Suprapubic skin (tissue), 4 donors: ENCODE measurements around the gene FUT2.

Experiments used
- CTCF ChIP-seq, 2 donors: fragments of 200-600 bp in 1 of 2; fragments of 450-650 bp in 1 of 2; sonication (generic) in 1 of 2; IDR thresholded peaks; one replicate each; pipeline ENCODE4 v1.5.1; 2016 to 2019; ENCODE audit warnings: antibody characterized with exemption in 2 of 2, mild to moderate bottlenecking in 1 of 2, moderate library complexity in 1 of 2
- EP300 ChIP-seq: sonication (generic); formaldehyde crosslinking; IDR thresholded peaks from one replicate; pipeline ENCODE4 v1.6.1; 2017; ENCODE audit warnings: antibody characterized with exemption
- POLR2A ChIP-seq, 2 donors: fragments of 450-650 bp; IDR thresholded peaks; one replicate each; pipeline ENCODE4 v1.6.1; 2017; ENCODE audit warnings: antibody characterized with exemption in 2 of 2, mild to moderate bottlenecking in 2 of 2, moderate library complexity in 2 of 2
- POLR2AphosphoS5 ChIP-seq, 3 donors: sonication (generic); formaldehyde crosslinking; IDR thresholded peaks; one replicate each; pipeline ENCODE4 v1.6.1; 2017; ENCODE audit warnings: antibody characterized with exemption in 3 of 3

- no peak for TF ChIP-seq CTCF (IDR thresholded peaks at IDR 0.05)
- no peak for TF ChIP-seq POLR2A (IDR thresholded peaks at IDR 0.05)
- TF ChIP-seq EP300, result no peak
- no peak for TF ChIP-seq POLR2AphosphoS5 (IDR thresholded peaks at IDR 0.05)
Observed at GRCh38 chr19:48650974-48651682, 44.6 kb upstream of the FUT2 start.
